ENCODE results near the gene MRPL4. TPM values are rescaled to one million over a fixed set of nuclear protein-coding genes. Genes with fewer than 3 reads are reported as not detected.

The MRPL4 gene
- total RNA-seq, 1 experiment from 2014 or later = 112 TPM

DNA sequence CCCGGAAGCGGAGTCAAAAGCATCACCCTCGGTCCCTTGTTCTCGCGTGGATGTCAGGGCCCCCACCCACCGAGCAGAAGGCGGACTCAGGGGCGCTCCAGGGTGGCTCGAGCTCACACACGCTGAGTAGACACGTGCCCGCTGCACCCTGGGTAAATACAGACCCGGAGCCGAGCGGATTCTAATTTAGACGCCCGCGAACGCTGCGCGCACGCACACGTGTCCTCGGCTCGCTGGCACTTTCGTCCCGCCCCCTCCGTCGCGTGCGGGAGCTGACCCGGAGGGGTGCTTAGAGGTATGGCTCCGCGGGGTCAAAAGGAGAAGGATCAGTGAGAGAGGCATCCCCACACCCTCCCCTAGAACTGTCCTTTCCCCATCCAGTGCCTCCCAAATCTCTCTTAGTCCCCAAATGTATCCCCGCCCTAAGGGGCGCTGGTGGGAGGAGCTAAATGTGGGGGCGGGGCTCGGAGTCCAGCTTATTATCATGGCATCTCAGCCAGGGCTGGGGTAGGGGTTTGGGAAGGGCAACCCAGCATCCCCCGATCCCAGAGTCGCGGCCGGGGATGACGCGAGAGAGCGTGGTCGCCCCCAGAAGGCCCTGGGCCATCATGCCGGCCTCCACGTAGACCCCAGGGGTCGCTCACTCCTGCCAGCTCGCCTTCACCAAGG lies 37.3 kb downstream of the MRPL4 start (continued):
- TF ChIP-seq, protein P1, sequence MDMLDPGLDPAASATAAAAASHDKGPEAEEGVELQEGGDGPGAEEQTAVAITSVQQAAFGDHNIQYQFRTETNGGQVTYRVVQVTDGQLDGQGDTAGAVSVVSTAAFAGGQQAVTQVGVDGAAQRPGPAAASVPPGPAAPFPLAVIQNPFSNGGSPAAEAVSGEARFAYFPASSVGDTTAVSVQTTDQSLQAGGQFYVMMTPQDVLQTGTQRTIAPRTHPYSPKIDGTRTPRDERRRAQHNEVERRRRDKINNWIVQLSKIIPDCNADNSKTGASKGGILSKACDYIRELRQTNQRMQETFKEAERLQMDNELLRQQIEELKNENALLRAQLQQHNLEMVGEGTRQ (CRISPR knock-in tag; IDR thresholded peaks at IDR 0.05) = peak; percentile 77
- TF ChIP-seq, protein P2, sequence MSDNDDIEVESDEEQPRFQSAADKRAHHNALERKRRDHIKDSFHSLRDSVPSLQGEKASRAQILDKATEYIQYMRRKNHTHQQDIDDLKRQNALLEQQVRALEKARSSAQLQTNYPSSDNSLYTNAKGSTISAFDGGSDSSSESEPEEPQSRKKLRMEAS (CRISPR knock-in tag; IDR thresholded peaks at IDR 0.05) = peak; percentile 91
- TF ChIP-seq GTF2I (CRISPR knock-in tag; conservative IDR thresholded peaks at IDR 0.05) (no peak), TP53 (CRISPR knock-in tag; IDR thresholded peaks at IDR 0.05) (0 out of 2 replicates have a peak, but pooled peaks have one; percentile 54), ZNF232 (CRISPR knock-in tag; IDR thresholded peaks at IDR 0.05) (no peak; the same call in 1 of the 2 replicates), MYBL2 (CRISPR knock-in tag; IDR thresholded peaks at IDR 0.05) (0 out of 2 replicates have a peak, but pooled peaks have one; percentile 18)
- TF ChIP-seq, protein P3, sequence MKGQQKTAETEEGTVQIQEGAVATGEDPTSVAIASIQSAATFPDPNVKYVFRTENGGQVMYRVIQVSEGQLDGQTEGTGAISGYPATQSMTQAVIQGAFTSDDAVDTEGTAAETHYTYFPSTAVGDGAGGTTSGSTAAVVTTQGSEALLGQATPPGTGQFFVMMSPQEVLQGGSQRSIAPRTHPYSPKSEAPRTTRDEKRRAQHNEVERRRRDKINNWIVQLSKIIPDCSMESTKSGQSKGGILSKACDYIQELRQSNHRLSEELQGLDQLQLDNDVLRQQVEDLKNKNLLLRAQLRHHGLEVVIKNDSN (CRISPR knock-in tag; IDR thresholded peaks at IDR 0.05) = peak; percentile 81

DNA sequence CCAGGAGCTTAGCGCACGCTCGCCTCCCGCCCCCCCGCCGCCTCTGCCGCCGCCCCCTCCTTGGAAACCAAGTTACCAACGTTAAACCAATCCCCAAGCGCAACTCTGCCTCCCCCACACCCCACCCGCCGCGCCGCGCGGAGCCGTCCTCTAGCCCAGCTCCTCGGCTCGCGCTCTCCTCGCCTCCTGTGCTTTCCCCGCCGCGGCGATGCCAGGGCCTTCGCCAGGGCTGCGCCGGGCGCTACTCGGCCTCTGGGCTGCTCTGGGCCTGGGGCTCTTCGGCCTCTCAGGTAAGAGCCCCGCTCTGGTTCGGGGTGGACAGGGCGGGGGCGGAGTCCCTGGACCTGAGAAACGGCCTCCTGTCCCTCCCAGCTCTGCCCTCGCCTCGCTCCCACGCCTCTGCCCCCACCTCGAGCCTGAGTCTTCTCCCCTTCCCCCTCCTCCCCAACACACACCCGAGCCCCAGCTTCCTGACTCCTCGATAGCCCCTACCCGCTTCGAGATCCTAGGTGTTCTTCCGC lies 37.9 kb downstream of the MRPL4 start, which contains the start of gene ICAM5:
ICAM5 (plus strand) TSS at position 117 of the 521 bp plus-strand sequence; CDS start at position 209, 92 bp downstream.
- Mint-ChIP-seq H3K27ac (peak within 1 kb of the TSS; percentile 93), H3K4me3 (peak within 1 kb of the TSS; percentile 82), H3K9me3 (no peaks in the 10 kb centered on the region), H3K36me3 (no peaks in the 10 kb centered on the region; the same call in 1 of the 2 replicates), H3K27me3 (ENCODE audit: low read depth) (peaks cover 89% of the 10 kb centered on the region), H3K4me1 (peaks cover 38% of the 10 kb centered on the region)
- ATAC-seq = no peak
- DNase-seq (ENCODE audit: low spot score) = no peak
- TF ChIP-seq, protein P4, sequence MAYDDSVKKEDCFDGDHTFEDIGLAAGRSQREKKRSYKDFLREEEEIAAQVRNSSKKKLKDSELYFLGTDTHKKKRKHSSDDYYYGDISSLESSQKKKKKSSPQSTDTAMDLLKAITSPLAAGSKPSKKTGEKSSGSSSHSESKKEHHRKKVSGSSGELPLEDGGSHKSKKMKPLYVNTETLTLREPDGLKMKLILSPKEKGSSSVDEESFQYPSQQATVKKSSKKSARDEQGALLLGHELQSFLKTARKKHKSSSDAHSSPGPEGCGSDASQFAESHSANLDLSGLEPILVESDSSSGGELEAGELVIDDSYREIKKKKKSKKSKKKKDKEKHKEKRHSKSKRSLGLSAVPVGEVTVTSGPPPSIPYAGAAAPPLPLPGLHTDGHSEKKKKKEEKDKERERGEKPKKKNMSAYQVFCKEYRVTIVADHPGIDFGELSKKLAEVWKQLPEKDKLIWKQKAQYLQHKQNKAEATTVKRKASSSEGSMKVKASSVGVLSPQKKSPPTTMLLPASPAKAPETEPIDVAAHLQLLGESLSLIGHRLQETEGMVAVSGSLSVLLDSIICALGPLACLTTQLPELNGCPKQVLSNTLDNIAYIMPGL (CRISPR knock-in tag; IDR thresholded peaks at IDR 0.05) = 0 out of 2 replicates have a peak, but pooled peaks have one; percentile 29
- TF ChIP-seq ARID4B (CRISPR knock-in tag; IDR thresholded peaks at IDR 0.05; ENCODE audit: borderline replicate concordance) = no peak
- ChIA-PET CTCF (interaction anchor here (0.6 to 9.0 kb wide), 25 partner anchors 10 to 1801 kb away, joined by 3 to 180 read pairs (median 8); partner anchors contain the start of genes CDC37, DNMT1, ICAM1 and MRPL4), POLR2A (interaction anchor here (0.8 to 2.1 kb wide), 6 partner anchors 12 to 91 kb away, joined by 3 to 10 read pairs (median 6); partner anchors contain the start of genes ICAM1, RAVER1 and TYK2)

DNA sequence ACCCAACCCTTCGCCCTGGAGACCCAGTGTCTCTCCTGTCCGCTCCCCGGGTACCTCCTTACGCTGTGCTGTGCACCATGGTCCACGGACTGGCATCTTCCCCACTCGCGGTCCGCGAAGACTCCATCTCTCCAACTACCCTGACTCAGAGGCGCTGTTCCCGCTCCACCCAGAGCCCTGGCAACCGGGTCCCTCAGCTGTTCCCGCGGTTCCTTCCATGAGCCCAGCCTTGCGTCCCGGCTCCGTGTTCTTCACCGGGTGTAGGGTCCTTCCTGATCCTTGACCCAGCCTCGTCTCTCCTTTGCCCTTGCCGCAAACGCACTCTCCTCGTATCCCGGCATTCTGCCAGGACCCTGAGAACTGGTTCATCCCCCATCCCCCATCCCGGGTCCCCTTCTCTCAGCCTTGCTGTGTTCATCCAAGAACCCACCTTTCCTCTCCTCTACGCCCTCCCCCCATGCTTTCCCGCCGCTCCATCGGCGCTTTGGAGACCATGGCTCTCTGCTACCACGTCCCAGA lies 38.4 kb downstream of the MRPL4 start:
- Mint-ChIP-seq H3K4me1 (peaks cover 38% of the 10 kb centered on the region), H3K9me3 (no peaks in the 10 kb centered on the region), H3K27ac (no peak overlapping the region), H3K4me3 (peak overlapping the region; percentile 82), H3K27me3 (ENCODE audit: low read depth) (peaks cover 92% of the 10 kb centered on the region), H3K36me3 (no peaks in the 10 kb centered on the region)
- ATAC-seq (no peak), DNase-seq (ENCODE audit: low spot score) (peak; percentile 59)
- ChIA-PET CTCF (interaction anchor here (0.6 to 9.0 kb wide), 13 partner anchors 11 to 133 kb away, joined by 4 to 180 read pairs (median 15); partner anchors contain the start of genes CDC37, ICAM1, RAVER1 and TYK2), POLR2A (interaction anchor here (1.7 to 1.8 kb wide), 2 partner anchors 63 kb away, joined by 5 to 7 read pairs; no protein-coding TSS in a partner anchor)
- TF ChIP-seq ETV6 (CRISPR knock-in tag; IDR thresholded peaks at IDR 0.05) (no peak), RELA (CRISPR knock-in tag; IDR thresholded peaks at IDR 0.05; ENCODE audit: borderline replicate concordance) (no peak), AR (CRISPR knock-in tag; IDR thresholded peaks at IDR 0.05) (no peak)
- TF ChIP-seq, protein P5, sequence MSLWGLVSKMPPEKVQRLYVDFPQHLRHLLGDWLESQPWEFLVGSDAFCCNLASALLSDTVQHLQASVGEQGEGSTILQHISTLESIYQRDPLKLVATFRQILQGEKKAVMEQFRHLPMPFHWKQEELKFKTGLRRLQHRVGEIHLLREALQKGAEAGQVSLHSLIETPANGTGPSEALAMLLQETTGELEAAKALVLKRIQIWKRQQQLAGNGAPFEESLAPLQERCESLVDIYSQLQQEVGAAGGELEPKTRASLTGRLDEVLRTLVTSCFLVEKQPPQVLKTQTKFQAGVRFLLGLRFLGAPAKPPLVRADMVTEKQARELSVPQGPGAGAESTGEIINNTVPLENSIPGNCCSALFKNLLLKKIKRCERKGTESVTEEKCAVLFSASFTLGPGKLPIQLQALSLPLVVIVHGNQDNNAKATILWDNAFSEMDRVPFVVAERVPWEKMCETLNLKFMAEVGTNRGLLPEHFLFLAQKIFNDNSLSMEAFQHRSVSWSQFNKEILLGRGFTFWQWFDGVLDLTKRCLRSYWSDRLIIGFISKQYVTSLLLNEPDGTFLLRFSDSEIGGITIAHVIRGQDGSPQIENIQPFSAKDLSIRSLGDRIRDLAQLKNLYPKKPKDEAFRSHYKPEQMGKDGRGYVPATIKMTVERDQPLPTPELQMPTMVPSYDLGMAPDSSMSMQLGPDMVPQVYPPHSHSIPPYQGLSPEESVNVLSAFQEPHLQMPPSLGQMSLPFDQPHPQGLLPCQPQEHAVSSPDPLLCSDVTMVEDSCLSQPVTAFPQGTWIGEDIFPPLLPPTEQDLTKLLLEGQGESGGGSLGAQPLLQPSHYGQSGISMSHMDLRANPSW (CRISPR knock-in tag; conservative IDR thresholded peaks at IDR 0.05; ENCODE audit: low read depth) = no peak
- TF ChIP-seq, protein P1 (CRISPR knock-in tag; IDR thresholded peaks at IDR 0.05) = no peak

Data from WTC11 (cell line).